ENCODE results near the gene CDK7.

Gene CDK7

DNA sequence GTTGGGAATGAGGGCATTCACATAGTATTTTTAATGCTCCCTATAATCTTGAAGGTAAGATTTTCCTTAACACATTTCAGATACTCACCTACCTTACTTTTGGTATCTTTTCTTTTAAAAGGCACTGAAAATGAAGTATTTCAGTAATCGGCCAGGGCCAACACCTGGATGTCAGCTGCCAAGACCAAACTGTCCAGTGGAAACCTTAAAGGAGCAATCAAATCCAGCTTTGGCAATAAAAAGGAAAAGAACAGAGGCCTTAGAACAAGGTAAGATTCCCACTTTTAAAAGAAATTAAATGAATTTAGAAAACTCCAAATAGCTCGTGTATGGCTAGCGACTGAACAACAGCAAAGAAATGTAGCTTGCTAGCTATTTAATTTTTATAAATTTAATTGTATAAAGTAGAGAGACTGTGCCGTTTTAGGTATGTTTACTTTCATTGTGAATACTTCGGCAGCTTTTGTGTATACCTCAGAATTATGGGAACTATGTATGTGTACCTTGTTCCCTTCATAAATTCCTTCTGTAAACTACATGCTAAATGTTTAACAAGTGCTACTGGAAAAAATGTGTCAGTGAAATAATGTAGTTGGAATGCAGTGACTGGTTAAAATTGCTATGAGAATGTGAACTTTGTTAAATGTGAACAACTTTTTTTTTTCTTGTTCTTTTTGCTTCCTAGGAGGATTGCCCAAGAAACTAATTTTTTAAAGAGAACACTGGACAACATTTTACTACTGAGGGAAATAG, 41.9 kb downstream of the CDK7 start:
- DNase-seq (ENCODE audit: low read depth) = no peak
- no peak for TF ChIP-seq CTCF (IDR thresholded peaks at IDR 0.05; ENCODE audit: low read depth, low read length, missing control alignments)
- H3K4me3 ChIP-seq (ENCODE audit: low read depth, low read length) = no peak overlapping the region

DNA sequence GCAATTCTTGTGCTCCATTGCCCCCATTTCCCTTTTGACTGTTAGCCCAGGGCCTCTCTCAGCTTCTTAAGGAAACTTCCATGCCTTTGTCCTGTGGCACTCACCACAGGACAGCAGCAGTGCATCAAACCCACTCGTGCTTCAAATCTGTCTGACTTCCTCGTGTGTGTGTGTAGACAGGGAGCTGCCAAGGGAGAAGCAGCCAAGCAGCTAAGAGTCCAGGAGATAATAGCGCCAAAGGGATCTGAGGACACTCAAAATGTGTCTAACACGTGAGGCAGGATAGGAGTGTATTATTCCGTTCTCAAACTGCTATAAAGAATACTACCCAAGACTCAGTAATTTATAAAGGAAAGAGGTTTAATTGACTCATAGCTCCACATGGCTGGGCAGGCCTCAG, 44.8 kb downstream of the CDK7 start:
- no peak overlapping the region for H3K4me3 ChIP-seq (ENCODE audit: low read depth, low read length)
- no peak for TF ChIP-seq CTCF (IDR thresholded peaks at IDR 0.05; ENCODE audit: low read depth, low read length, missing control alignments)
- DNase-seq (ENCODE audit: low read depth) = no peak

- no peak for DNase-seq (ENCODE audit: low read depth)
- TF ChIP-seq CTCF (IDR thresholded peaks at IDR 0.05; ENCODE audit: low read depth, low read length, missing control alignments) = no peak
- no peak overlapping the region for H3K4me3 ChIP-seq (ENCODE audit: low read depth, low read length)
These were observed 46.4 kb downstream of the CDK7 start for GRCh38 chr5:69281114-69281513.

- H3K4me3 ChIP-seq (ENCODE audit: low read depth, low read length) = no peak overlapping the region
- no peak for DNase-seq (ENCODE audit: low read depth)
- no peak for TF ChIP-seq CTCF (IDR thresholded peaks at IDR 0.05; ENCODE audit: low read depth, low read length, missing control alignments)
These were observed 49.5 kb downstream of the CDK7 start for GRCh38 chr5:69284203-69284602.

DNA sequence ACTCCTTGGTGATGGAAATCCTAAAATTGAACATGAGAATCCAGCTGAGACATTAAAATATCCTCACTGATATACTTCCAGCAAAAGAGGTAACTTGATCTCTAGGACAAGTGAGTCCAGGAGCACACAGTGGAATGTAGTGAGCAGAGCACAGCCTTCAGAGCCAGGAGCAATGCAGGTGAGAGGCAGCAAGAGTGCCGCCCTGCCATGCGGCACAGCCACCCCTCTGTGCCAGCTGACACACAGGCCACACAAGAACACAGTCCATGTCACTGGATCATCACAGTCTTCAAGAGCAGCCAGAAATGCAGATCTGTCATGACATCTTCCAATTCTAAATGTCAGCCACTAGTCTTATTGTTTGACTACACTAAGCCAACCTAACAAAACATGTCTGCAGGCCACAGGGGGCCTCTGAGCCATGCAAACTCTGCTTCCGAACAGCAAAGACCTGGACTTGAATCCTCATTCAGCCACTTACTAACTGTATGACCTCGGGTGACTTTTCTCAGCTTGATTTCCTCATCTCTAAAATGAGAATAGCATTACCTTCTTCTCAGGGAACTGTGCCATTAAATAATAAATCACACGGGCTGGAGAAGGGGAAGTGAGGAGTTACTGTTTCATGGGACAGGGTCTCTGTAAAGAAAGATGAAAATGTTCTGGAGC, 50.9 kb downstream of the CDK7 start:
- no peak for DNase-seq (ENCODE audit: low read depth)
- no peak overlapping the region for H3K4me3 ChIP-seq (ENCODE audit: low read depth, low read length)
- TF ChIP-seq CTCF (IDR thresholded peaks at IDR 0.05; ENCODE audit: low read depth, low read length, missing control alignments) = no peak

- TF ChIP-seq CTCF (IDR thresholded peaks at IDR 0.05; ENCODE audit: low read depth, low read length, missing control alignments) = no peak
- H3K4me3 ChIP-seq (ENCODE audit: low read depth, low read length) = no peak overlapping the region
- DNase-seq (ENCODE audit: low read depth) = no peak
These were observed 53.4 kb downstream of the CDK7 start for GRCh38 chr5:69288069-69288468.

DNA sequence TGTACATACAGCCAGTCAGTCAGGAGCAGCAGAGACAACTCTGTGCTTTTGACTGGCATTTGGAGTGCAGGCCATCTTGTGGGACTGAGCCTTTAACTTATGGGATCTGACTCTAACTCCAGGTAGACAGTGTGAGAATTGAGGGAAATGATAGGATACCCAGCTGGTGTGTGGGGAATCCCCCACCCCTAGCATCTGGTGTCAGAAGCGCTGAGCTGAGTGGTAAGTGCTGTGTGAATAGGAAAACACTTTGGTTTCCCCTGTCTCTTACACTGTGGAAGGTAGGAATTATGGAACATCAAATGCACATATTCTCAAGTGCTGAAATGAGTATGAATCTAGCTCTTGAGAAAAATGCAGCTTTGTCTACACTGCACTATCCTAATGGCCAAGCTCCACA, 54.0 kb downstream of the CDK7 start:
- no peak for DNase-seq (ENCODE audit: low read depth)
- no peak overlapping the region for H3K4me3 ChIP-seq (ENCODE audit: low read depth, low read length)

More for the DNA sequence above, 54.0 kb downstream of the CDK7 start:
- no peak for TF ChIP-seq CTCF (IDR thresholded peaks at IDR 0.05; ENCODE audit: low read depth, low read length, missing control alignments)
